ENCODE results near the gene PIP4K2A. TPM values are rescaled to one million over a fixed set of nuclear protein-coding genes. Genes with fewer than 3 reads are reported as not detected.
A peak's percentile ranks its signal among the peaks of the same experiment; 100 is the strongest.

PIP4K2A gene
- total RNA-seq, 4 donors from 2014 or later, result 7.4 to 60.3 (median 9.9) TPM

DNA sequence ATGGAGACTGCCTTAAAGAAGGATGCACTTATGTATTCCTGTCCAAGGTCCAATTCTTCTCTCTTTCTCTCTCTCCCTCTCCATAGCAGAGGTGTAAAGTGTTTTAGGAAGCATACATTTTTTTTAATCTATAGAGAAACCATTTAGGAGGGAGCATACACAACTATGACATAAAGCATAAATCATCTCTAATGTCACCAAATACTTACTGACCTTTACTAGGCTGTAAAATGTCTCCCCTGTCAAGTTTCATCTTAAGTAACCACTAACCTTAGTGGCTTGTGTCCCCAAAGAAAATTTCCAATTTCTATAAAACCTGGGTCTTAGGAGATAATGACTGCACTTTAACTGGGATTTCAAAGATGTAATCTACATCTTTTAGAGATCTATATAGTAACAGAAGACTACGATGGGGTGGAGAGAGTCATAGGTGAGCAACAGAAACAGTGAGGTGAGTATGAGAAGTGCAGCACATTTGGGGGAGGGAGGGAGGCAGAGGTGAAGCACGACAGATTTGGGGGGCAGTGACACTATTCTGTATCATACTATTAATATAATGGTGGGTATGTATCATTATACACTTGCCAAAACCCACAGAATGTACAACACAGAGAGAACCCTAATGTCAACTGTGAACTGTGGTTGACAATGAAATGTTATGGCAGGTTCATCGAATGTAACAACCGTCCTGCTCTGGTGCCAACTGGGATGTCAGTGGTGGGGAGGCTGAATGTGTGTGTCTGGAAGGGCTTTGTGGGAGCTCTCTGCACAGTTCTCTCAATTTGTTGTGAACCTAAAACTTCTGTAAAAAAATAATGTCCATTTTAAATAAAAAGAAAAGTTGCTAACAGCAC lies 79.5 kb downstream of the PIP4K2A start:
- no peaks in the 10 kb centered on the region for H3K36me3 ChIP-seq
- H3K27ac ChIP-seq, result no peak overlapping the region

DNA sequence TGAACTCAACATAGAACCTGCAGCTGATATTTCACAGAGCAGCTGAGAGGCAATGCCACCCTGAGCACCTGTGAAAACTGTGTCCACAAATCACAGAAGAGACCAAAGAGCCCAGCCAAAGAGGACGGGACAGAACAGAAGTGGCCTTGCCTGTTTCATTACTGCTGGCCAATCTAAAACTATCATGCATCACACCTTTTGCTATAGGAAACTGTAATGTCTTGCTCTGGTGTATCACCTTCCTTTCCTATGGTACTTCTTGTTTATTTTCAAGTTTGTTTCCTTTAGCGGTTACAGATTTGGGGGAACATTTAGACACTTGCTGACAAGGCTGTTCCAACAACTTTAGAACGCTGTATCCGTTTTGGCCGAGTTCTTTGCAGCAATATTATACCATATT lies 80.3 kb downstream of the PIP4K2A start:
- no peak overlapping the region for H3K4me3 ChIP-seq
- H3K36me3 ChIP-seq, result no peaks in the 10 kb centered on the region
- H3K4me1 ChIP-seq, result peaks cover 19% of the 10 kb centered on the region
- TF ChIP-seq POLR2A (IDR thresholded peaks at IDR 0.05), result no peak
- TF ChIP-seq EP300 (IDR thresholded peaks at IDR 0.05), result no peak
- TF ChIP-seq, protein P1, sequence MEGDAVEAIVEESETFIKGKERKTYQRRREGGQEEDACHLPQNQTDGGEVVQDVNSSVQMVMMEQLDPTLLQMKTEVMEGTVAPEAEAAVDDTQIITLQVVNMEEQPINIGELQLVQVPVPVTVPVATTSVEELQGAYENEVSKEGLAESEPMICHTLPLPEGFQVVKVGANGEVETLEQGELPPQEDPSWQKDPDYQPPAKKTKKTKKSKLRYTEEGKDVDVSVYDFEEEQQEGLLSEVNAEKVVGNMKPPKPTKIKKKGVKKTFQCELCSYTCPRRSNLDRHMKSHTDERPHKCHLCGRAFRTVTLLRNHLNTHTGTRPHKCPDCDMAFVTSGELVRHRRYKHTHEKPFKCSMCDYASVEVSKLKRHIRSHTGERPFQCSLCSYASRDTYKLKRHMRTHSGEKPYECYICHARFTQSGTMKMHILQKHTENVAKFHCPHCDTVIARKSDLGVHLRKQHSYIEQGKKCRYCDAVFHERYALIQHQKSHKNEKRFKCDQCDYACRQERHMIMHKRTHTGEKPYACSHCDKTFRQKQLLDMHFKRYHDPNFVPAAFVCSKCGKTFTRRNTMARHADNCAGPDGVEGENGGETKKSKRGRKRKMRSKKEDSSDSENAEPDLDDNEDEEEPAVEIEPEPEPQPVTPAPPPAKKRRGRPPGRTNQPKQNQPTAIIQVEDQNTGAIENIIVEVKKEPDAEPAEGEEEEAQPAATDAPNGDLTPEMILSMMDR (IDR thresholded peaks at IDR 0.05), result no peak
- no peak for TF ChIP-seq POLR2AphosphoS5 (IDR thresholded peaks at IDR 0.05)
- H3K27me3 ChIP-seq, result no peaks in the 10 kb centered on the region
- H3K27ac ChIP-seq, result no peak overlapping the region
- H3K9me3 ChIP-seq, result no peaks in the 10 kb centered on the region
- no peak for DNase-seq (ENCODE audit: low spot score in 2 of 2)
- 89% methylated on average over 5 of the region's 5 CpGs for WGBS

More for the DNA sequence above, 79.5 kb downstream of the PIP4K2A start:
- H3K27me3 ChIP-seq, result no peaks in the 10 kb centered on the region
- H3K4me3 ChIP-seq, result no peak overlapping the region
- peaks cover 18% of the 10 kb centered on the region for H3K4me1 ChIP-seq
- 91% methylated on average over 4 of the region's 4 CpGs for WGBS
- no peak for TF ChIP-seq POLR2AphosphoS5 (IDR thresholded peaks at IDR 0.05)
- TF ChIP-seq, protein P1 (IDR thresholded peaks at IDR 0.05), result no peak
- no peak for TF ChIP-seq EP300 (IDR thresholded peaks at IDR 0.05)
- no peak for TF ChIP-seq POLR2A (IDR thresholded peaks at IDR 0.05)
- no peak for DNase-seq (ENCODE audit: low spot score in 2 of 2)
- no peaks in the 10 kb centered on the region for H3K9me3 ChIP-seq

DNA sequence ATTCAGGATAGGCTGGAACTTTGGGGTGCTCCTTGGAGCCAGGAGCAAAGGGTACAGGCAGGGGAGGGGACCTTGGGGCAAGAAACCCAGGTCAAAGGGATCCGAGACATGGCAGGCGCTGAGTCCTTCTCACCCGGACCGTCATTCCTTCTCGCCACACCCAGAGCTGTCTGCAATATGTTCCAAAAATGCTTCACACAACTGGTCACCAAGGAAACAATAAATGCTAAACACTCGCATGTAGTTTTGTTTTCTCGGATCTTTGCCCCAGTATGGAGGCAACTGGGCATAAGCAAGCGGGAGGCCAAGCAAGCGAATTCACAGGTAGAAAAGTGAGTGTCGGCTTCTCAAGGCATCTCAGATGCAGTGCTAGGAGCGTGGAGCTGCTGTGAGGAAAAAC lies 80.8 kb downstream of the PIP4K2A start:
- DNase-seq (ENCODE audit: low spot score in 2 of 2), result no peak
- no peak overlapping the region for H3K4me3 ChIP-seq
- no peaks in the 10 kb centered on the region for H3K36me3 ChIP-seq
- TF ChIP-seq POLR2A (IDR thresholded peaks at IDR 0.05) (no peak), POLR2AphosphoS5 (IDR thresholded peaks at IDR 0.05) (no peak), EP300 (IDR thresholded peaks at IDR 0.05) (no peak)
- TF ChIP-seq, protein P1 (IDR thresholded peaks at IDR 0.05), result no peak
- peaks cover 19% of the 10 kb centered on the region for H3K4me1 ChIP-seq
- no peaks in the 10 kb centered on the region for H3K27me3 ChIP-seq
- 70% methylated on average over 11 of the region's 11 CpGs for WGBS
- H3K9me3 ChIP-seq, result no peaks in the 10 kb centered on the region
- H3K27ac ChIP-seq, result peak overlapping the region; percentile 21

DNA sequence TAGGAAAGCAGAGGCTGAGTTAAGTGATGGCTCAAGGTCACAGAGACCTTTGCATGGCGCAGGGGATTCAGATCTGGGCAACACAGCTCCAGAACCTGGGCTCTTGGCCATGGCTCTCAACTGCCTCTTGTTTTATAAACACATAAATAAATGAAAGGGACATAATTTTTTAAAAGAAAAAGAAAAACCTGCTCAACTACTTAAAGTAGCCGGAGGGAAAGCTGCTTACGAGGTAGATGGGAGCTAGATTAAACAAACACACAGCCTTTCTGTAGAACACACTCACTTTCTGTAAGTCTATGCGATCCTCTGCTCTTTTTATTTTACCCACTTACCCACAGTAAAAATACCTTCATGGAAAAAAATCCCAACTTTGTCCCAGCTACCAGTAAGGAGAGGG lies 81.3 kb downstream of the PIP4K2A start:
- peaks cover 19% of the 10 kb centered on the region for H3K4me1 ChIP-seq
- H3K27me3 ChIP-seq, result no peaks in the 10 kb centered on the region
- no peaks in the 10 kb centered on the region for H3K9me3 ChIP-seq
- H3K4me3 ChIP-seq, result no peak overlapping the region
- no peak for DNase-seq (ENCODE audit: low spot score in 2 of 2)
- peak overlapping the region; percentile 21 for H3K27ac ChIP-seq
- no peaks in the 10 kb centered on the region for H3K36me3 ChIP-seq
- WGBS, result 76% methylated on average over 4 of the region's 4 CpGs
- TF ChIP-seq, protein P1 (IDR thresholded peaks at IDR 0.05), result no peak
- TF ChIP-seq POLR2A (IDR thresholded peaks at IDR 0.05) (no peak), EP300 (IDR thresholded peaks at IDR 0.05) (no peak), POLR2AphosphoS5 (IDR thresholded peaks at IDR 0.05) (no peak)

DNA sequence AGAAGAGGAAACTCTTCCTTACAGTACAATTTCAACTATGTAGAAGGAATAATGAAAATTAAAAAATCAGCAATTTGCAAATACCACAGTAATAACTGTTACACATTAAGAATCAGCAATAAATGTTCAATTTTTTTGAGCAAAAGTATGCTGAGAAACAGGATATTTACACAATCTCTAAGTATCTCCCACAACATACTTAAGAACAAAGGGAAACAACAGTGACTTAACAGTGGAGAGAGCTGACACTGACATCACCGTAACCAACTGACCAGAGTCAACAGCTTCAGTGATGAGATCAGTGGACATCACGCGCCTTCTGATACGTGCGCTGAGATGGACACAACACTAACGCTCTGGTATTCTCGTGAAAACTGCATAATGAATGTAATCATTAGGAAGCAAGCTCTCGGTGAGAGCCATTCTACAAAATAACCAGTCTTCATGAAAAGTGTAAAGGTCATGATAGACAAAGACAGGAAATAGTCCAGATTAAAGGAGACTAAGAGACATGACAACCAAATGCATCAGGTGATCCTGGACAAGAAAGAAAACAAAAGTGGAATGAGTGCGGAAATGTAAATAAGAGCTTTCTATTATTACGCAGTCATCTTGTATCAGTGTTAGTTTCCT lies 82.6 kb downstream of the PIP4K2A start:
- Histone ChIP-seq H3K36me3 (no peaks in the 10 kb centered on the region), H3K27me3 (no peaks in the 10 kb centered on the region), H3K9me3 (no peaks in the 10 kb centered on the region), H3K27ac (peak overlapping the region; percentile 14), H3K4me1 (peaks cover 19% of the 10 kb centered on the region), H3K4me3 (no peak overlapping the region)
- 84% methylated on average over 10 of the region's 10 CpGs for WGBS
- TF ChIP-seq EP300 (IDR thresholded peaks at IDR 0.05) (no peak), POLR2AphosphoS5 (IDR thresholded peaks at IDR 0.05) (no peak), POLR2A (IDR thresholded peaks at IDR 0.05) (no peak)
- TF ChIP-seq, protein P1 (IDR thresholded peaks at IDR 0.05), result no peak
- DNase-seq (ENCODE audit: low spot score in 2 of 2), result no peak

Measured in suprapubic skin (tissue), 4 donors.